Measurements from ENCODE around the gene WBP1L.

WBP1L gene

GRCh38 chr10:102781090-102781920 is 37.6 kb downstream of the WBP1L start:
- no peak overlapping the region for H3K4me3 ChIP-seq (ENCODE audit: low read depth, low read length)
- TF ChIP-seq MYC (IDR thresholded peaks at IDR 0.05; ENCODE audit: low read depth, low read length) (no peak), MAX (IDR thresholded peaks at IDR 0.05; ENCODE audit: low read depth, low read length) (no peak), POLR2A (IDR thresholded peaks at IDR 0.05; ENCODE audit: extremely low read depth, insufficient read length) (no peak), CTCF (IDR thresholded peaks at IDR 0.05; ENCODE audit: low read depth, low read length) (no peak)
- no peak for DNase-seq (ENCODE audit: low read depth)

GRCh38 chr10:102781921-102782557 is 38.3 kb downstream of the WBP1L start:
- TF ChIP-seq MAX (IDR thresholded peaks at IDR 0.05; ENCODE audit: low read depth, low read length) (no peak), POLR2A (IDR thresholded peaks at IDR 0.05; ENCODE audit: extremely low read depth, insufficient read length) (no peak), MYC (IDR thresholded peaks at IDR 0.05; ENCODE audit: low read depth, low read length) (no peak), CTCF (IDR thresholded peaks at IDR 0.05; ENCODE audit: low read depth, low read length) (no peak)
- DNase-seq (ENCODE audit: low read depth) = no peak
- no peak overlapping the region for H3K4me3 ChIP-seq (ENCODE audit: low read depth, low read length)

GRCh38 chr10:102782673-102783551 is 39.2 kb downstream of the WBP1L start:
- TF ChIP-seq CTCF (IDR thresholded peaks at IDR 0.05; ENCODE audit: low read depth, low read length) (no peak), MAX (IDR thresholded peaks at IDR 0.05; ENCODE audit: low read depth, low read length) (no peak)
- DNase-seq (ENCODE audit: low read depth) = peak; percentile 27
- no peak overlapping the region for H3K4me3 ChIP-seq (ENCODE audit: low read depth, low read length)

GRCh38 chr10:102783568-102783967 is 39.8 kb downstream of the WBP1L start:
- peak; percentile 46 for DNase-seq (ENCODE audit: low read depth)
- TF ChIP-seq MYC (IDR thresholded peaks at IDR 0.05; ENCODE audit: low read depth, low read length) = no peak
- TF ChIP-seq POLR2A (IDR thresholded peaks at IDR 0.05; ENCODE audit: extremely low read depth, insufficient read length) = no peak
- no peak for TF ChIP-seq MAX (IDR thresholded peaks at IDR 0.05; ENCODE audit: low read depth, low read length)
- TF ChIP-seq CTCF (IDR thresholded peaks at IDR 0.05; ENCODE audit: low read depth, low read length) = no peak

GRCh38 chr10:102785818-102786217 is 42.1 kb downstream of the WBP1L start:
- TF ChIP-seq MAX (IDR thresholded peaks at IDR 0.05; ENCODE audit: low read depth, low read length) (peak; percentile 21; the same call in 1 of the 2 replicates), POLR2A (IDR thresholded peaks at IDR 0.05; ENCODE audit: extremely low read depth, insufficient read length) (no peak)
- DNase-seq (ENCODE audit: low read depth) = peak; percentile 91
- no peak overlapping the region for H3K4me3 ChIP-seq (ENCODE audit: low read depth, low read length)

More at GRCh38 chr10:102783568-102783967, 39.8 kb downstream of the WBP1L start:
- no peak overlapping the region for H3K4me3 ChIP-seq (ENCODE audit: low read depth, low read length)
